SJCRH30 (cell line): Measurements from ENCODE around the gene HORMAD2. TPM values are rescaled to one million over a fixed set of nuclear protein-coding genes. Genes with fewer than 3 reads are reported as not detected.

ENCODE experiments used
- DNase-seq, 2 experiments: peaks; one replicate each; pipeline ENCODE4 v3.0.0-alpha.2; 2015 to 2020
- H3K27ac ChIP-seq: fragments of 250-450 bp; sonication (Bioruptor Pico); 2 replicates; pipeline ENCODE4 v1.5.1; 2020; ENCODE audit warnings: mild to moderate bottlenecking, moderate library complexity
- H3K27me3 ChIP-seq: fragments of 250-450 bp; sonication (Bioruptor Pico); 2 replicates; pipeline ENCODE4 v1.5.1; 2020; ENCODE audit warnings: mild to moderate bottlenecking, moderate library complexity
- H3K36me3 ChIP-seq: fragments of 250-450 bp; sonication (Bioruptor Pico); 2 replicates; pipeline ENCODE4 v1.5.1; 2020; ENCODE audit warnings: mild to moderate bottlenecking, moderate library complexity
- H3K4me1 ChIP-seq: fragments of 250-450 bp; sonication (Bioruptor Pico); 2 replicates; pipeline ENCODE4 v1.5.1; 2020; ENCODE audit warnings: mild to moderate bottlenecking, moderate library complexity
- H3K4me3 ChIP-seq: fragments of 250-450 bp; sonication (Bioruptor Pico); 2 replicates; pipeline ENCODE4 v1.5.1; 2020; ENCODE audit warnings: mild to moderate bottlenecking, moderate library complexity
- H3K9me3 ChIP-seq: fragments of 250-450 bp; sonication (Bioruptor Pico); replicated peaks from 2 replicates; pipeline ENCODE4 v1.5.1; 2020; ENCODE audit warnings: mild to moderate bottlenecking, moderate library complexity
- total RNA-seq: library from RNA; depleted of rRNA; stranded (reverse); fragments of >200 nt; shearing (Covaris generic); gene quantifications from 2 replicates; pipeline ENCODE4 v1.2.3, GENCODE V29; 2014

Gene HORMAD2
- total RNA-seq, 1 experiment from 2014 or later, result not detected

DNA sequence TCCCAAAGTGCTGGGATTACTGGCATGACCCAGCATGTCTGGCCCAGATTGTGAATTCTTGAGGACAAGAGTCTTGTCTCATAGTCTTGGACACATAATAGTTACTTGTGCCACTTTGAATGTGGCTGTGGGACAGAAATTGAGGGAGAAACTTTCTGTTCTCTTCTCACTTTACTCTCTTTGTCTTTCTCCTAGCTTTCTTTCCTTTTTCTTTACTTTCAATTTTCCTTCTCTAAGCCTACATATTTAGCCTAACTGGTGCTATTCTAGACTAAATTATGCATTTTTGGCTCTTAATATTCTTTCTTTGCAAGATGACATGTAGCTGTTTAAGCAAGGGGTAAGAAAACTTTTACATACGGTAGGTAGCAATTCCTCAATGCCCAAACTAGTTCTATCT lies 33.2 kb downstream of the HORMAD2 start:
- Histone ChIP-seq H3K36me3 (no peaks in the 10 kb centered on the region), H3K27me3 (no peaks in the 10 kb centered on the region), H3K4me3 (no peak overlapping the region), H3K4me1 (no peaks in the 10 kb centered on the region), H3K27ac (no peak overlapping the region), H3K9me3 (no peaks in the 10 kb centered on the region)
- DNase-seq, result no peak

- Histone ChIP-seq H3K27ac (no peak overlapping the region), H3K4me3 (no peak overlapping the region), H3K36me3 (no peaks in the 10 kb centered on the region), H3K9me3 (no peaks in the 10 kb centered on the region), H3K27me3 (no peaks in the 10 kb centered on the region), H3K4me1 (no peaks in the 10 kb centered on the region)
- no peak for DNase-seq
Observed at GRCh38 chr22:30114361-30114760, 34.1 kb downstream of the HORMAD2 start.

DNA sequence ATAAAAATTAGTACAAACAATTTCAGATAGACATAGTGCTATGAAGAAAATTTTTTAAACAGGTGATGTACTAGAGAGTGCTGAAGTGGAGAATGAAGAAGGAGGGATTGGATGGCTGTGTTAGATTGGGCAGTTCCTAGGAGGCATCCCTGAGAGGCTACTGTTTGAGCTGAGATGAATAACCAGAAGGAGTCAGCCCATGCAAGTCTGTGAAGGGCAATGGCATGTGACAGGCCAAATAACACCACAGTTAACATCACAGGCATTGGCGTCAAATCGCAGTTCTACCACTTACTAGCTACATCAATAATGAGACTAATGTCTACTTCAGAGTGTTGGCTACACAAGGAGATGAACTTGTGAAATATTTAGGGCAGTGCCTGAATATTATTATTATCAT lies 35.4 kb downstream of the HORMAD2 start:
- Histone ChIP-seq H3K4me1 (no peaks in the 10 kb centered on the region), H3K36me3 (no peaks in the 10 kb centered on the region), H3K4me3 (no peak overlapping the region), H3K27ac (no peak overlapping the region), H3K9me3 (no peaks in the 10 kb centered on the region), H3K27me3 (no peaks in the 10 kb centered on the region)
- DNase-seq, result no peak

- no peak overlapping the region for H3K27ac ChIP-seq
- H3K36me3 ChIP-seq, result no peaks in the 10 kb centered on the region
- no peaks in the 10 kb centered on the region for H3K4me1 ChIP-seq
- no peak overlapping the region for H3K4me3 ChIP-seq
- no peaks in the 10 kb centered on the region for H3K9me3 ChIP-seq
- H3K27me3 ChIP-seq, result no peaks in the 10 kb centered on the region
- DNase-seq, result no peak
Observed at GRCh38 chr22:30116362-30117117, 36.3 kb downstream of the HORMAD2 start.

- no peaks in the 10 kb centered on the region for H3K4me1 ChIP-seq
- no peaks in the 10 kb centered on the region for H3K9me3 ChIP-seq
- no peaks in the 10 kb centered on the region for H3K36me3 ChIP-seq
- DNase-seq, result no peak
- H3K27ac ChIP-seq, result no peak overlapping the region
- no peaks in the 10 kb centered on the region for H3K27me3 ChIP-seq
- no peak overlapping the region for H3K4me3 ChIP-seq
Observed at GRCh38 chr22:30117256-30117655, 37.0 kb downstream of the HORMAD2 start.

GRCh38 chr22:30118291-30118690 lies 38.0 kb downstream of the HORMAD2 start:
- Histone ChIP-seq H3K36me3 (no peaks in the 10 kb centered on the region), H3K27ac (no peak overlapping the region), H3K27me3 (no peaks in the 10 kb centered on the region), H3K9me3 (no peaks in the 10 kb centered on the region), H3K4me1 (no peaks in the 10 kb centered on the region), H3K4me3 (no peak overlapping the region)
- no peak for DNase-seq

DNA sequence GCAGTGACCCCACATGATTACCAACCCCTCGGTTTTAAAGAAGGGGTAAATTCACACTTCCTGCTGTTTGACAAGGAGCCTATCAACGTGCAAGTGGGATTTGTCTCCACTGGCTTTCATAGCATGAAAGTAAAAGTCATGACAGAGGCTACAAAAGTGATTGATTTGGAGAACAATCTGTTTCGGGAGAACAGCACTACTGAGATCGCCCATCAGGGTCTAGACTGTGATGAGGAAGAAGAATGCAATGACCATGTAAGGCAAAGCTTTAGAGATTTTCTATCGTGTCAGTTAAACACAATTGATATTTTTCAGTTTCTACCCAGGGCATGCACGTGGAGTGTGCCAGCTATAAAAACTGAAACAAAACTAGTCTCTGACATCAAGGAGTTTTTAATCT lies 41.7 kb downstream of the HORMAD2 start:
- H3K36me3 ChIP-seq, result no peaks in the 10 kb centered on the region
- H3K27ac ChIP-seq, result no peak overlapping the region
- H3K27me3 ChIP-seq, result no peaks in the 10 kb centered on the region
- H3K4me1 ChIP-seq, result no peaks in the 10 kb centered on the region
- DNase-seq, result no peak
- no peak overlapping the region for H3K4me3 ChIP-seq
- H3K9me3 ChIP-seq, result no peaks in the 10 kb centered on the region

DNA sequence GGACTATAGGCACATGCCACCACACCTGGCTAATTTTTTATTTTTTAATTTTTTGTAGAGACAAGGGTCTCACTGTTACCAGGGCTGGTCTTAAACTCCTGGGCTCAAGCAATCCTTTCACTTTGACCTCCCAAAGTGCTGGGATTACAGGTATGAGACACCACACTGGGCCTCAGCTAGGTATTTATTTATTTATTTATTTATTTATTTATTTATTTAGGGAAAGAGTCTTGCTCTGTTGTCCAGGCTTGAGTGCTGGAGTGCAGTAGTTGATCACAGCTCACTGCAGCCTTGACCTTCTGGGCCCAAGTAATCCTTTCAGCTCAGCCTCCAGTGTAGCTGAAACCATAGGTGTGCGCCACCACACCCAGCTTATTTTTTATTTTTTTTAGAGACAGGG lies 43.2 kb downstream of the HORMAD2 start:
- Histone ChIP-seq H3K27me3 (no peaks in the 10 kb centered on the region), H3K9me3 (no peaks in the 10 kb centered on the region), H3K4me3 (no peak overlapping the region), H3K4me1 (no peaks in the 10 kb centered on the region), H3K36me3 (no peaks in the 10 kb centered on the region), H3K27ac (no peak overlapping the region)
- DNase-seq, result no peak

DNA sequence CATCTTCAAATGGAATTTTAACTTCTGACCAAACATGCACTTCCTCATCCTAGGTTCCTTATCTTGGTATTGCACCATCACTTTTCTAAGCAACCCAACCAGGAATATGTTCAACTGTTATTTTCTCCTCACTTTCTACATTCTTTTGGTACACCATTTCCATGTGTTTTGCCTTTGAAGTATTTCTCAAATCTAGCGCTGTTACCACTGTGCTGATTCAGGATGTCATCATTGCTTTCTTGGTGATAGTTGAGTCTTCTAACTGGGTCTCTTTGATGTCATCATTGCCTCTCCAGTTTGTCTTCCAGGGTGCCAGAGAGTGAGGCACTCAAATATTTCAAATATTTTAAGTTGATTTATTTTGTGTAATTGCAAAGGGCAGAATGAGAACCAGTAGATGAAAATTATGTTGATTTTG lies 47.5 kb downstream of the HORMAD2 start:
- no peaks in the 10 kb centered on the region for H3K27me3 ChIP-seq
- H3K4me3 ChIP-seq, result no peak overlapping the region
- H3K4me1 ChIP-seq, result no peaks in the 10 kb centered on the region
- no peaks in the 10 kb centered on the region for H3K9me3 ChIP-seq
- DNase-seq, result no peak
- no peaks in the 10 kb centered on the region for H3K36me3 ChIP-seq
- H3K27ac ChIP-seq, result no peak overlapping the region

- H3K36me3 ChIP-seq, result no peaks in the 10 kb centered on the region
- no peaks in the 10 kb centered on the region for H3K4me1 ChIP-seq
- no peak overlapping the region for H3K4me3 ChIP-seq
- no peak for DNase-seq
- no peak overlapping the region for H3K27ac ChIP-seq
- no peaks in the 10 kb centered on the region for H3K9me3 ChIP-seq
- H3K27me3 ChIP-seq, result no peaks in the 10 kb centered on the region
Observed at GRCh38 chr22:30128511-30128910, 48.2 kb downstream of the HORMAD2 start.

GRCh38 chr22:30129636-30130035 lies 49.4 kb downstream of the HORMAD2 start:
- no peaks in the 10 kb centered on the region for H3K4me1 ChIP-seq
- no peaks in the 10 kb centered on the region for H3K27me3 ChIP-seq
- H3K4me3 ChIP-seq, result no peak overlapping the region
- no peak for DNase-seq
- no peak overlapping the region for H3K27ac ChIP-seq
- H3K9me3 ChIP-seq, result no peaks in the 10 kb centered on the region
- H3K36me3 ChIP-seq, result no peaks in the 10 kb centered on the region

DNA sequence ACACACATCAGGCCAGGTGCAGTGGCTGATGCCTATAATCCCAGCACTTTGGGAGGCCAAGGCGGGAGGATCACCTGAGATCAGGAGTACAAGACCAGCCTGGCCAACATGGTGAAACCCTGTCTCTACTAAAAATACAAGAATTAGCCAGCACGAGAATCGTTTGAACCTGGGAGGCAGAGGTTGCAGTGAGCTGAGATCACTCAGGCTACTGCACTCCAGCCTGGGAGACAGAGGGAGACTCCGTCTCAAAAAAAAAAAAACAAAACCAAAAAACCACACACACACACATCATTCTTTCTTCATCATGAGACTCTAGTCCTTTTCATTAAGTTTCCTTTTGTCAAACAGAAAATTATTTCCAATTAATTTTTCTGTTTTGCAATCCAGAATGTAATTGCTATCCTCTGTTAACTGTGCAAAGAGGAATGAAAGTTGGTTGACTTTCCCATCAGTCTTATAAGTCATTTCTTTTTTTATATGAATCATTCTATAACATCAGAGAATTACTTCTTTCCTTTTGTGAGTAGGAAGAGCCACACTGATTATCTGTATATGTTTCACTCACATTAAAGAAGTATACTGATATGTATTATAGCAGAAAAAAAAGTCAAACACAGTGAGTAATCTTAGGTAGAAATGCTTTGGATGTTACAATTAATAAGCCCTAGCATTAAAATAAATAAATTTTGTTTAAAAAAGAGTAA lies 52.2 kb downstream of the HORMAD2 start:
- Histone ChIP-seq H3K27me3 (no peaks in the 10 kb centered on the region), H3K36me3 (no peaks in the 10 kb centered on the region), H3K4me1 (no peaks in the 10 kb centered on the region), H3K9me3 (no peaks in the 10 kb centered on the region), H3K4me3 (no peak overlapping the region), H3K27ac (no peak overlapping the region)
- DNase-seq, result no peak

DNA sequence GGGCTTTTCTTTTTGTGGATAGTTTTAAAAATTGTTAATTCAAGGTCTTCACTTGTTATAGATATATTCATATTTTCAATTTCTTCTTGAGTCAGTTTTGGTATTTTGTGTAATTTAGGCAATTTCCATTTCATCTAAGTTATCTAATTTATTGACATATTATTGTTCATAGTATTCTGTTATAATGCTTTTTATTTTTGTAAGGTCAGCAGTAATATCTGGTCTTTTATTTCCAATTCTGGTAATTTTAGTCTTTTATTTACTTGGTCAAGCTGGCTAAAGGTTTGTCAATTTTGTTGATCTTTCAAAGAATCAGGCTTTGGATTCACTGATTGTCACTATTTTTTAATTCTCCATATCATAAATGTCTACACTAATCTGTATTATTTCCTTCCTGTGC lies 60.1 kb downstream of the HORMAD2 start:
- Histone ChIP-seq H3K4me1 (no peaks in the 10 kb centered on the region), H3K27me3 (no peaks in the 10 kb centered on the region), H3K4me3 (no peak overlapping the region), H3K9me3 (no peaks in the 10 kb centered on the region), H3K27ac (no peak overlapping the region), H3K36me3 (no peaks in the 10 kb centered on the region)
- DNase-seq, result no peak

DNA sequence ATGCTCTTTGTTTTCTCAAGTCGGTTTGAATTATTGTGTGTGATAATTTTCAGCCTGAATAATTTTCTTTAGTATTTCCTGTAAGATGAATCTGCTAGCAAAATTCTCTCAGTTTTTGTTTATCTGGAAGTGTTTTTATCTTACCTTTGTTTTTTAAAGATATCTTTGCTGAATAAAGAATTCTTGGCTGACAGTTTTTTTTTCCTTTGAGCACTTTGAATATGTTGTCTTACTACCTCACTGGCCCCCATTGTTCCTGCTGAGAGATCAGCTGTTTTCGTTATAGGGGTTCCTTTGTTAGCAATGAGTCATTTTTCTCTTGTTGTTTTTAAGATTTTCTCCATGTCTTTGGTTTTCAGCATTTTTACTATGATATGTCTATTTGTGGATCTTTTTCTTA lies 63.0 kb downstream of the HORMAD2 start:
- H3K27ac ChIP-seq, result no peak overlapping the region
- H3K9me3 ChIP-seq, result no peaks in the 10 kb centered on the region
- H3K36me3 ChIP-seq, result no peaks in the 10 kb centered on the region
- H3K27me3 ChIP-seq, result no peaks in the 10 kb centered on the region
- H3K4me1 ChIP-seq, result no peaks in the 10 kb centered on the region
- no peak overlapping the region for H3K4me3 ChIP-seq
- no peak for DNase-seq

DNA sequence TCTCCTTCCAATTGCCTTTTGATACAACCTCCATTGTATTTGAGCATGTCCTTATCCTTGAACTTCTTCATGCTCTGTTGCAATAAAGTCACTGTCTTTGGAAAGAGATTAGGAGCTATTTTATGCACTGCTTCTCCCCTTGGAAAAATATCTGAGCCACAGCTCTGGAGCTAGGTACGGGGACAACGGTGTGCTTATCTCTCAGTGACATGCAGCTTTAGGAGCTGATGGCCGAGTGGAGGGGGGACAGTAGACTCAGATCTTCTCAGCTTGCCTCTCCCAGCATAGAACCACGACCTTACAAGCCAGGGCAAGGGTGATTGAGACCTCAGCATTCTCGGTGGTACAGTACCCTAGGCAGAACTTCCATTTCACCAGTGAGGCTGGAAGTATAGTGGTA lies 64.1 kb downstream of the HORMAD2 start:
- no peaks in the 10 kb centered on the region for H3K27me3 ChIP-seq
- H3K4me1 ChIP-seq, result no peaks in the 10 kb centered on the region
- H3K4me3 ChIP-seq, result no peak overlapping the region
- H3K36me3 ChIP-seq, result no peaks in the 10 kb centered on the region
- H3K9me3 ChIP-seq, result no peaks in the 10 kb centered on the region
- no peak for DNase-seq
- H3K27ac ChIP-seq, result no peak overlapping the region

GRCh38 chr22:30150212-30150611 lies 69.9 kb downstream of the HORMAD2 start:
- H3K4me3 ChIP-seq, result no peak overlapping the region
- no peaks in the 10 kb centered on the region for H3K4me1 ChIP-seq
- no peaks in the 10 kb centered on the region for H3K27me3 ChIP-seq
- H3K27ac ChIP-seq, result no peak overlapping the region
- no peaks in the 10 kb centered on the region; the same call in 1 of the 2 replicates for H3K9me3 ChIP-seq
- DNase-seq, result no peak
- no peaks in the 10 kb centered on the region for H3K36me3 ChIP-seq
